Bronchial epithelial cell (primary cell): ENCODE measurements around the gene SLC7A6OS. TPM values are rescaled to one million over a fixed set of nuclear protein-coding genes. Genes with fewer than 3 reads are reported as not detected.

Experiments
- DNase-seq: peaks from one replicate; pipeline ENCODE4 v3.0.0-alpha.2; 2010; ENCODE audit warnings: low read depth
- FAIRE-seq: peaks from 2 replicates; lab custom pipeline; 2011; peaks lifted over from hg19 to GRCh38; lab: Jason Lieb, UNC
- H3K27me3 ChIP-seq: 2 replicates; pipeline ENCODE4 v1.5.1; 2011; ENCODE audit warnings: low read length; ENCODE audit not compliant: control insufficient read depth, insufficient read depth
- H3K36me3 ChIP-seq: 2 replicates; pipeline ENCODE4 v1.5.1; 2011; ENCODE audit warnings: low read length; ENCODE audit not compliant: control insufficient read depth, insufficient read depth
- H3K4me3 ChIP-seq: 2 replicates; pipeline ENCODE4 v1.5.1; 2011; ENCODE audit warnings: mild to moderate bottlenecking, low read depth, low read length, control low read depth
- CTCF ChIP-seq: IDR thresholded peaks from 2 replicates; pipeline ENCODE4 v1.5.1; 2011; ENCODE audit warnings: mild to moderate bottlenecking, moderate library complexity, low read length, control low read depth, inconsistent platforms; ENCODE audit not compliant: insufficient read depth, severe bottlenecking
- total RNA-seq: library from RNA; depleted of rRNA; stranded (reverse); fragments of >200 nt; gene quantifications from 2 replicates; pipeline ENCODE4 v1.2.1, GENCODE V29; 2014

SLC7A6OS gene
- total RNA-seq, 1 donor from 2014 or later: 17.4 TPM

DNA sequence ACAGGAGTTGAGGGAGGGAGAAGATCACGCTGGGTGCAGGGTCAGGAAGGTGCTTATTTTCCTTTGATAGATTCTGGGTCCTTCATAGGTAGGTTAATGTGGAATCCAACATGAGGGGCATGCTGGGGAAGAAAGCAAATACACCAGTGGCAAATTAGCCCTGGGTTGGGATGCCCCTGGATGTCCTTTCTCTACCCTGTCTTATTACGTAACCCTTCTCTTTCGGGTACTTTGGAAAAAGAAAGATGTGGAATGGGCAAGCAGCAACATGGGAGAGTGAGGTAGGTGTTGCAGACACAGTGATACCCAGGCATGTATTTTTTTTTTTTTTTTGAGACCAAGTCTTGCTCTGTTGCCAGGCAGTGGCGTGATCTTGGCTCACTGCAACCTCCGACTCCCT, 37.3 kb downstream of the SLC7A6OS start:
- DNase-seq (peak; percentile 29), FAIRE-seq (no peak)
- H3K4me3 ChIP-seq: no peak overlapping the region
- H3K27me3 ChIP-seq: no peaks in the 10 kb centered on the region
- TF ChIP-seq CTCF: no peak
- peaks cover 4% of the 10 kb centered on the region for H3K36me3 ChIP-seq

- TF ChIP-seq CTCF: no peak
- no peak overlapping the region for H3K4me3 ChIP-seq
- no peaks in the 10 kb centered on the region for H3K27me3 ChIP-seq
- H3K36me3 ChIP-seq: peaks cover 6% of the 10 kb centered on the region
- DNase-seq: peak; percentile 36
- FAIRE-seq: no peak
Measured at GRCh38 chr16:68272507-68273209, 38.1 kb downstream of the SLC7A6OS start.

GRCh38 chr16:68270353-68270752, 40.4 kb downstream of the SLC7A6OS start:
- Histone ChIP-seq H3K4me3 (no peak overlapping the region), H3K27me3 (no peaks in the 10 kb centered on the region), H3K36me3 (peaks cover 6% of the 10 kb centered on the region)
- TF ChIP-seq CTCF: no peak
- FAIRE-seq: no peak
- DNase-seq: no peak

DNA sequence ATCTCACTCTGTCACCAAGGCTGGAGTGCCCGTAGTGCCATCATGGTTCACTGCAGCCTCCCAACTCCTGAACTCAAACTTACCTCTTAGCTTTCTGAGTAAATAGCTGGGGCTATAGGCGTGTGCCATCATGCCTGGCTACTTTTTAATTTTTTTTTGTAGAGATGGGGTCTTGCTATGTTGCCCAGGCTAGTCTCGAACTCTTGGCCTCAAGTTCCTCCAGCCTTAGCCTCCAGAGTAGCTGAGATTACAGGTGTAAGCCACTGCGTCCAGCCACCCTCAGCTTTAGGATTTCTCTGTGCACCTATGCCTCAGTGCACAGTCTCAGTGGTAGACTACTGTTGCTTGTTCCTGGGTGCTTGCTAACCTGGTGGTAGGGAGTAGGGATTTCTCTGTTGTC, 41.0 kb downstream of the SLC7A6OS start:
- H3K4me3 ChIP-seq: no peak overlapping the region
- FAIRE-seq (no peak), DNase-seq (no peak)
- TF ChIP-seq CTCF: no peak
- peaks cover 4% of the 10 kb centered on the region for H3K36me3 ChIP-seq
- H3K27me3 ChIP-seq: no peaks in the 10 kb centered on the region

DNA sequence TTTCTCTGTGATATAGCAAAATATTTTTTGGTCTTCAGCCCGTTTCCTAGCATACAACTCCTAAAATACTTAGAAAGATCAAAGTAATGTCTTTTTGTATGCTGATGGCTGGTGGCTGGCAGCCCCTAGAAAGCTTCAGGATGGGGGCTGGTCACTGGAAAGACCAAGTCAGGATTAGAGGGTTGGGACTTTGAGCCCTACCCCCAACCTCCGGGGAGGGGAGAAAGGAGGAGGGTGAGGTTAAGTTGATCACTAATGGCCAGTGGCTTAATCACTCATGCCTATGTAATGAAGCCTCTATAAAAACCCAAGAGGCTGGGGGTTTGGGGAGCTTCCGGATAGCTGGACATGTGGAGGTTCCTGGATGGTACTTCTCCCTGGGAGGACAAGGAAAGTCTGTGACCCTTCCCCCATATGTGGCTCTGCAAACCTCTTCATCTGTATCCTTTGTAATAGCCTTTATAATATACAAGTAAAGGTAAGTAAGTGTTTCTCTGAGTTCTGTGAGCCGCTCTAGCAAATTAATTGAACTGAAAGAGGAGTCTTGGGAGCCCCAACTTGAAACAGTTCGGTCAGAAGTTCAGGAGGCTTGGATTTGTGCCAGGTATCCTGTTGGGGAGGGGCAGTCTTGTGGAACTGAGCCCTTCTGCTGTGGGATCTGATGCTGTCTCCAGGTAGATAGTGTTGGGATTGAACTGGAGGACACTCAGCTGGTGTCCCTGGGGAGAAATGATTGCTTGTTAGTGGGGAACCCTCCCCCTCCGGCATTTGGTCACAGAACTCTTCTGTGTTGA, 42.9 kb downstream of the SLC7A6OS start:
- TF ChIP-seq CTCF: no peak
- H3K4me3 ChIP-seq: no peak overlapping the region
- H3K27me3 ChIP-seq: no peaks in the 10 kb centered on the region
- H3K36me3 ChIP-seq: peaks cover 2% of the 10 kb centered on the region
- no peak for DNase-seq
- no peak for FAIRE-seq
